Ramos (cell line): Measurements from ENCODE around the gene USP15.
"Not testable (repeated sequence)": the region's sequence is repeated elsewhere in the genome, so short reads cannot be mapped to it uniquely, and the experiment has no call there.

ENCODE experiments used
- in situ Hi-C: fragments of 300-500 bp; cut with MboI; formaldehyde crosslinking; loops from one replicate; pipeline ENCODE4 v1.14.3; 2022; ENCODE audit warnings: low sequenced_read_pairs; ENCODE audit not compliant: unreplicated experiment

USP15 gene

DNA sequence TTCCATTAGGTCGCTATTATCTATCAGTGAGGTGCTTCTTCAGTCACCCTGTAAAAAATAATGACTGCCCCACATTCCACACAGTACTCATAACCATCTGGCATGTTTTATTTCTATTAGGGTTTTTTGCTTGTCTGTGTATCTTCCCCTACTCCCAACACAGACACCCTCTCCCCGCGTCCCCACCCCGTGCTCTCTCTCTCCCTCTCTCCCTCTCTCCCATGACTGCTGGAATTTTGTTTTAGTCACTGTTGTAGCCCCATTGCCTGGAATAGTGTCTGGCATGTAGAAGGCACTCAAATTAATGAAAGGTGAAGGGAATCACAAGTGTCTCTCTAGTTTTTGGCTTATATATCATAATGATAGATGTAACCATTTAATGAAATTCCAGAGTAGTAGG is 103.3 kb downstream of the USP15 start:
- in situ Hi-C loops, result no loop called here

DNA sequence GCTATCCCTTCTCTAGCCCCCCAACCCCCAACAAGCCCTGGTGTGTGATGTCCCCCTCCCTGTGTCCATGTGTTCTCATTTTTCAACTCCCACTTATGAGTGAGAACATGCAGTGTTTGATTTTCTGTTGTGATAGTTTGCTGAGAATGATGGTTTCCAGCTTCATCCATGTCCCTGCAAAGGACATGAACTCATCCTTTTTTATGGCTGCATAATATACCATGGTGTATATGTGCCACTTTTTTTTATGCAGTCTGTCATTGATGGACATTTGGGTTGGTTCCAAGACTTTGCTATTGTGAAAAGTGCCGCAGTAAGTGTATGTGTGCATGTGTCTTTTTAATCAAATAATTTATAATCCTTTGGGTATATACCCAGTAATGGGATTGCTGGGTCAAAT is 104.5 kb downstream of the USP15 start:
- in situ Hi-C loops, result not testable (repeated sequence)

DNA sequence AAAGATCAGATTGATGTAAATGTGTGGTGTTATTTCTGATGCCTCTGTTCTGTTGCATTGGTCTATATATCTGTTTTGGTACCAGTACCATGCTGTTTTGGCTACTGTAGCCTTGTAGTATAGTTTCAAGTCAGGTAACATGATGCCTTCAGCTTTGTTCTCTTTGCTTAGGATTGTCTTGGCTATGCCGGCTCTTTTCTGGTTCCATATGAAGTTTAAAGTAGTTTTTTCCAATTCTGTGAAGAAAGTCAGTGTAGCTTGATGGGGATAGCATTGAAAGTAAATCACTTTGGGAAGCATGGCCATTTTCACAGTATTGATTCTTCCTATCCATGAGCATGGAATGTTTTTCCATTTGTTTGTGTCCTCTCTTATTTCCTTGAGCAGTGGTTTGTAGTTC is 105.6 kb downstream of the USP15 start:
- in situ Hi-C loops, result not testable (repeated sequence)

DNA sequence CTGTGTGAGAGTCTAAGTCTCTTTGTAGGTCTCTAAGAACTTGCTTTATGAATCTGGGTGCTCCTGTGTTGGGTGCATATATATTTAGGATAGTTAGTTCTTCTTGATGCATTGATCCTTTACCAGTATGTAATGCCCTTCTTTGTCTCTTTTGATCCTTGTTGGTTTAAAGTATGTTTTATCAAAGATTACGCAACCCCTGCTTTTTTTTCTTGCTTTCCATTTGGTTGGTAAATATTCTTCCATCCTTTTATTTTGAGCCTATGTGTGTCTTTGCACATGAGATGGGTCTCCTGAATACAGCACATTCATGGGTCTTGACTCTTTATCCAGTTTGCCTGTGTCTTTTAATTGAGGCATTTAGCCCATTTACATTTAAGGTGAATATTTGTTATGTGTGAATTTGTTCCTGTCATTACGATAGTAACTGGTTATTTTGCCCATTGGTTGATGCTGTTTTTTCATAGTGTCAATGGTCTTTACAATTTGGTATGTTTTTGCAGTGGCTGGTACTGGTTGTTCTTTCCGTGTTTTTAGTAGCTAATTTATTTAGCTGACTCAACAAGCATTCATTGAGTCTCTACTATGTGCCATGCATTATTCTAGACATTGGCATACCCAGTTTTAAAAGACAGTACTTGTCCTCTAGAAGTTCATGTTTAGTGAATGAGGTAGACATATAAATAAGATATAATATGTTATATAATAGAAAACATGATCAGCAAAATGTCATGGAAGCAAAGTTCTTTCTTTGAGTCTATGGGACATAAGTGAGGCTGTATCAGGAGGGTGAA is 108.4 kb downstream of the USP15 start:
- in situ Hi-C loops, result not testable (repeated sequence)

DNA sequence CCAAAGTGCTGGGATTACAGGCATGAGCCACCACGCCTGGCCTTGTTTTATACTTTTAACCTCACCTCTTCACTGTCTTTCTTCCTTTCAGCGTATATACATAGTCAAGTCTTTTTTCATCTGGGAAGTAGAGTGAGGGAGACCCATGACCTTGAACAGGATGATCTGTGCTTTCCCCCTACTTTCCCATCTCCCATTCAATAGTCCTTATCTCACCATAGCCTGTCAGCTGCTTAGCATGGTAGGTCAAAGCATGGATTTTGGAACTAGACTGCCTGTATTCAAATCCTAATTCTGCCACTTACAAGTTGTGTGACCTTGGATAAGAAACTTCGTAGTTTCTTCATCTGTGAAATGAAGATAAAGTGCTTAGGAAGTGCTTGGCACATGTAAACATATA is 110.0 kb downstream of the USP15 start:
- in situ Hi-C loops, result no loop called here

DNA sequence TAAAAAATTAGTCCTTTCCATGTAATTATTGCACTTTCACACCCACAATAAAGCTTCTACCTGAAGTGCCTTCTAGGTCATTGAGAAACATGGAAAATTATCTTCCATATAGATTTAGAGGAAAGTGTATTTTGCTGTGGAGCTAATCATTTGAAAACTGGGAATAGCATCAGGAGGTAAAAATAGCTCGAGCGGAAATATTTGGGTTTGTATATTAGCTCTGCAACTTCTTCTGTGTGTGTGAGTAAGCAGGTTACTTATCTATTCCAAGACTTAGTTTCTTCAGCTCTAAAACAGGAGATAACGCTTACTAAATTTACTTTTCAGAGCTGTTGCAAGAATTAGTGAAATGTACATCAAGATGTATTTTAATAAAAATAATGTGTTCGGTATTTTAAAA is 111.5 kb downstream of the USP15 start:
- in situ Hi-C loops, result no loop called here

DNA sequence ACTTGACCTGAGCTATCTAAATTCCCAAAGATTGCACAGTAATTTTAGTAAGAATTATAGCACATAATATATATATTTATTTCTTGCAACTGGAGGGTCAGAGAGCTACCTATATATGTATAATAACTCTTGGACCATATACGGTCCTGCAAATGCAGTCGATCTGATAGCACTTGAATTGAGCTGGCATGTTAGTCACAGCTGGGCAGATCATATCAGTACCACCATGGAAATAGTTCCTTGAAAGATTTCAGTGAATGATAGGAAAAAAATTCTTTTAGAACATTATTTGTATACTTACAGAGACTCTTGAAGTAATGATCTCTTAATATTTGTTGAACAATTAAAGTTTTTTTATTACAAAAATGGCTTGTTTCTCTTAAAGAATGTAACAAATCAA is 111.9 kb downstream of the USP15 start:
- in situ Hi-C loops, result no loop called here

DNA sequence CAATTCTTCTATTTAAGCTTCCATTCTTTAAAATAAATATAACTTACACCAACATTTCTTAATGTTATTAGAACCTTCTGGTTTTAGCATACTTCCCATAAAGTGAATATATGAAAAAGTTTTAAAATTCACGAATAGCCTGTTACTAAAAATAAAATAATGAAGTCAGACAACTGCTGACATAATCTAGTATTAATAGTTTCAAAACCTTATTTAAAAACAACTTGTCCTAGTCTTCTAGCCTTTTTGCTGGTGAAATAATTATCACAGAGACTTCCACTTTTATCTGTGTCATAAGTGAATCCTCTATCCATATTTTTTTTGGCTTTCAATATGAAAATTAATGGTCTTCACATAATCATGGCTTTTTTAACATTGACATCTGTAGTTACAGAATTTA is 112.6 kb downstream of the USP15 start:
- in situ Hi-C loops, result no loop called here

DNA sequence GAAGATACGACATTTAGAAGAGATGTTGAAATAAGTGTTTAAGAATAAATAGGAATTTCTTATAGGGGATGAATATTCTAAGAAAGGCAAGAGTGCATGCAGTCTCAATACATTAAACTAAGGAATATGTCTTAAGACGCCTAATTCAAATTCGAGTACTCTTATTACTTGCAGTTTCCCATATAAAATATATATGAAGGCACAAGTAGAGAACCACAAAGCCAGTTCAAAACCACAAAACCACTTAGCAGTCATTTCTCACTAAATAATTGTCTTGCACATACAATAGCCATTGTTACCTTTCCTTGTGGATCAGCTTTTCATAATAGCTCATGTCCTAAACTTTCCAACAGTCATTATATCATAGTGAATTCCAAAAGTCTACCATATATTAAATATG is 115.4 kb downstream of the USP15 start:
- in situ Hi-C loops, result no loop called here

DNA sequence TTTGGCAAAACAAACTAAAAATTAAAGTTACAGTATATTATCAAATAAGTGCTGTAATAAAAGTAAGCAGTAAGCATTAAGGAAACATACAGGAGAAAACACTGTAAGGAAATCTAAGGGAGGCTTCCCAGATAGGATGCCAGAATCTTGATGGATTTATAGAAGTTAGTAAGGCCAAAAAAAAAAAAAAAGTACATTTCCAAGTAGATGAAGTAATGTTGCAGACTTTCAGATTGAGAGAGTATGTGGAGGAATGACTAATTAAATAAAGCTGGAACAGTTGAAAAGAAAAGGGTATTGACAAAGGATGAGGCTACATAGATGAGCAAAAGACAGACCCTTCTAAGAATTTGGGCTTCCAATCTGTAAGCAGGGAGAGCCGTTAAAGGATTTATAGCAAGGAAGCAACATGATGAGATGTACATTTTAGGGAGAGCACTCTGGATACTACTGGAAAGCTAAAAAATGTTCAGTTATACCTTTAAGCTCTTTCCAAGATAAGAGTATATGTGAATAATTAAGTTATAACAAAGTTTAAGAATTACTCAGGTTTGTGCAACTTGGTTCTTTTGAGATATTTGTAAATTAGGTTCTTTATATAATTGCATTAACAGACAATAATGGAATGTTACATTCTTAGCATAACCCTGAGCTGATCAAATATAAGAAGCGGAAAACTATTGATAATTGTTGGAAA is 119.0 kb downstream of the USP15 start:
- in situ Hi-C loops, result no loop called here

DNA sequence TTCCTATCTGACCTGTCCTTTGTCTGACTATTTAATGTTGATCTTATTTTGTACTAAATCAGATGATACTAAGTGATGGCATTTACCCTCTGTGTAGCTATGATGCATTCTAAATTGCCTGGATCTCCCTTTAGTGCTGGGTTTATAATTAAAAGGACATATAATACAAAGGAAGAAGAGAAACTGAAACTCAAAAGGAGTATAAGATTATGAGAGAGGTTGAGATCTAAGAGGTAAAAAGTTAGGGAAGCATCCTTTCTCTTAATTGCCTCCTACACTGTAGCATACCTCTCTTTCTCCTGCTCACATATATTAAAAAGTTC is 119.5 kb downstream of the USP15 start:
- in situ Hi-C loops, result no loop called here

DNA sequence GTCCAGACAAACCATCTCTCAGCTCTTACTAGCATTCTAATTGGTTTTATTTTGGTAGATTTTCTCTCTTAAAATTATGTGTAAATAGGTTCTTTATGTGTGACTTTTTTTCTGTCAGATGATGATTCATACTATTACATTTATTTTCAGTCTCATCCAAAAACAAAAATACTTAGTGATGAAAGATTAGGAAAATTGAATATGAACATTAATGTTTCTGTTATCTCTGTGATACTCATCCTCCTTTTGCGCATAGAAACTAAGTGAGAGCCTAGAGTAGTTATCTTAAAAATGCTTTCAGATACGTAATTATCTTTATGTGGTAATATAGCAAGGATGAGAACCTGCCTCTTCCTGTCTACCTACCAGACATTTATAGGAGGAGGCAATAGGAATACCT is 122.3 kb downstream of the USP15 start:
- in situ Hi-C loops, result no loop called here

DNA sequence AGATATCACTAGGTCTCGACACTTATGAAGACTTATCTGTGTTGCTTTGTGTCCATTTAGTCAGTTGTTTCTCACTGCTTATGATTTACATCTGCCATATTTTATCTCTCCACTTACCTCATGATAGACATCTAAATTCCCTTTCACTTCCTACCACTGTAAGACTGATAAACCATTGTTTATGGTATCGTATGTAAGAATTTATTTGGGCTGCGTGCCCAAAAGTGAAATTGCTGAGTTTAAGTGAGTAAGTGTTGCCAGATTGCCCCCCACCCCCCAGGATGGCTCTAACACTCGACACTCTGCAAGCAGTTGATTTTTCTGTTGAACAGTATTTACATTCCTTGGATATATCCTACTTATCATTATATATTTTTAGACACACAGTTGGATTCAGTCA is 136.5 kb downstream of the USP15 start:
- in situ Hi-C loops, result no loop called here

DNA sequence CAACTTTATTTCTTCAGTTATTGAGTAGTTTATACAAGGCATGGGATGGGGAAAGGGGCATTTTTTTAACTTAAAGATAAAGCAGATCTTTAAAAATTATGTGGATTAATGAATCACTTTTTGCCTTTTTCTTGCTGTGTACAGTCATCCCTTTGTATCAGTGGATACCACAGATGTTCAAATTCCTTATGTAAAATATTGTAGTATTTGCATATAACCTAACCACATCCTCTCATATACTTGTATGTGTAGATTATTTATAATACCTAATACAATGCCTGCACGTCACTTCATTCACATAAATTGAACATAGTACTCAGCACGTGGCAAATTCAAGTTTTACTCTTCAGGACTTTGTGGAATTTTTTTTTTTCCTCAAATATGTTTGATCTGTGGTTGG is 139.9 kb downstream of the USP15 start:
- in situ Hi-C loops, result no loop called here

DNA sequence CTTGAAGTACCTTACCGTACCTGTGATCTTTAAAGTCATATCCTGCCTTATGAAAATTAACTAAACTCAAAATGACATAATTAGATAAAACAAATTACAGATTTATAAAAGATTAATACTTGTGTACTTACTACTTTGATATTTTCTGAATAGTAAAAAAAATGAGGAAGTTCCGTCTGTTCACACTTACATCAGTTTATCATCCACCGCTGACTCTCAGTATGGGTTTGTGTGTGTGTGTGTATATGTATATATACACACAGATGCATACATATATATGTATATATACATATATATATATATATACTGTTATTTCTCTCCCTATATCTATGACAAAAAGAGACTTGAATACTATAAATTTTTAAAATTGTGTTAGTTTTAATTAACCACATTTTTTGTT is 141.4 kb downstream of the USP15 start:
- in situ Hi-C loops, result no loop called here

DNA sequence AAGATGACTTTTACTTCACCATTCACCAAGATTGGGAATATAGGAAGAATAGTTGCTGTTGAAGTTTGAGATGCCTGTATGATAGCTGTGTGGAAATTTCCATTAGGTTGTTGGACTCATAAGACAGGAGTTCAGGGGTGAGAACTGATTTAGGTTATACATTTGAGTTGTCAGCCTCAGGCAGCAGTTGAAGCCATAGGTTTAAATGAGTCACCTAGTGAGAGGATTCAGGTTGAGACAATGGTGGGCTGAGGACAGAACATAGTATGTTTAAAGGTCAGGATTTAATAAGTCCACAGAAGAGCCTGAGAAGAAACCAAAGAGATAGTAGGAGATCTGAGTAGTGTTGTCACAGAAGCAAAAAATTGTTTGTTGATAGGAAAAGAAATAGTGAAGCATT is 142.8 kb downstream of the USP15 start:
- in situ Hi-C loops, result no loop called here

DNA sequence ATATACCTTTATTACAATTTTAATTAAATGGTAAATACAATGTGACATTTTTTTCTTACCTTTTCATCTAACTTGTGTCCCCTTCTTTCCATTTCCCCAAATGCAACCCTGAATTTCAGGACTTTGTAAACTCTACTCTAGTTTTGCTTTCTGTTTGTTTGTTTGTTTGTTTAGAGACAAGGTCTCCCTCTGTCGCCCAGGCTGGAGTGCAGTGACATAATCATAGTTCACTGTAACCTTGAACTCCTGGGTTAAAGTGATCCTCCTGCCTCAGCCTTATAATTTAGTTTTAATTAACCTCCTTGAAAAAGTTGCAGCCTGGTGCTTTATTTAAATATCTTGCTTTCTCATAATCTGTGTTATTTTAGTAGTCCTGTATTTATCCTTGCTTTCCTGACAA is 147.4 kb downstream of the USP15 start:
- in situ Hi-C loops, result no loop called here

DNA sequence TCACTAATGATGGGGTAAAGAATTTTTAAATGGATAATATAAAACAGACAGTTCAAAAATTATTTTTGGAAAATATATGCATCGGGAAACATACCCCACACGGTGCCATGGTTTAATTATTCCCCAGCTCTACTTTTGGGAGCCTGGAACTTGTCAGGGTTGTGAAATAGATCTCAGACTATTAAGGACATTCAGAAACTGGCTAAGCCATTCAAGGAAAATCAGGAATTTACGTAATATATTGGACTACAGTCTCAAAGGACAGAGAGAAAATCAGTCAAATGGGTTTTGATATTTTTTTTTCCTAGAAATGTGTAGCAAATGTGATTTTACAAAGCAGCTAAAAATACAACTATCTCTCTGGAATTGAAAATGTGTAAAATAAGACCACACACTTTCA is 148.9 kb downstream of the USP15 start:
- in situ Hi-C loops, result no loop called here

DNA sequence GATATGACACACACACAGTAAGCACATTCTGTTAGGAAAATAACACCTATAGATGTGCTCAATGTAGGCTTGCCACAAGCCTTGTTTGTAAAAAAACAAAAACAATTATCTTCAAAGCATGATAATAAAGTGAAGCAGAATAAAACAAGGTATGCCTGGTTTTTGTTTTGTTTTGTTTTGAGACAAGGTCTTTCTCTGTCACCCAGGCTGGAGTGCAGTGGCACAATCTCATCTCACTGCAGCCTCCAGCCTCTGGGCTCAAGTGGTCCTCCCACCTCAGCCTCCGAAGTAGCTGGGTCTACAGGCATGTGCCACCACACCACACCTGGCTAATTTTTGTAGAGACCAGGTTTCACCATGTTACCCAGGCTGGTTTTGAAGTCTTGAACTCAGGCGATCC is 154.0 kb downstream of the USP15 start:
- in situ Hi-C loops, result no loop called here

DNA sequence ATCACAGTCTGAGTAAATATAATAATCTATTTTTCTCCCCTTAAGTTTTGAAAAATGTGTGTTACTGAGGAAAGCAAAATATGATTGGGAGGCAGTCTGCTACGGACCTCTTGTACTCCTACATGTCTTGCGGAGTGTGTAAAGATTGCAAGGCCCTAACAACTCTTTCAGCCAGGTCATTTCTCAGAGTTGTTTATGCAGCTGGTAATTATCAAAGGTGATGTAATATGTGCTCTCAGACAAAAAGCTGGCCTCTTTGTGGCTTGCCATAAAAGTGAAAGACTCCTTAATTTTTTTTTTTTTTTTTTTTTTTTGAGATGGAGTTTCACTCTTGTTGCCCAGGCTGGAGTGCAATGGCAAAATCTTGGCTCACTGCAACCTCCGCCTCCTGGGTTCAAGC is 165.9 kb downstream of the USP15 start:
- in situ Hi-C loops, result no loop called here

DNA sequence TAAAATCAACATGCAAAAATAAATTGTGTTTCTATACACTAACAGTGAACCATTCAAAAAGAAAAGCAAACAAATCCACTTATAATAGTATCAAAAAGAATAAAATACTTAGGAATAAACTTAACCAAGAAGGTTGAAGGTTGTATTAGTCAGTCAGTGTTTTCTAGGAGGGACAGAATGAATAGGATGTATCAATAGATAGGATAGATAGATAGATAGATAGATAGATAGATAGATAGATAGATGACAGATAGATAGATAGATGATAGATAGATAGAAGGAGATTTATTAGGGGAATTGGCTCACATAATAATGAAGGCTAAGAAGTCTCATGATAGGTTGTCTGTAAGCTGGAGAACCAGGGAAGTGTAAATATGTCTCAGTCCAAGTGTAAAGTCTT is 169.3 kb downstream of the USP15 start:
- in situ Hi-C loops, result no loop called here
